HuH-7.5 (cell line): ENCODE data around the gene SLPI.

Source experiments
- DNase-seq: peaks from one replicate; pipeline ENCODE4 v3.0.0; 2011; ENCODE audit warnings: low spot score

SLPI gene

GRCh38 chr20:45269754-45270270, 15.4 kb upstream of the SLPI start:
- DNase-seq: no peak

DNA sequence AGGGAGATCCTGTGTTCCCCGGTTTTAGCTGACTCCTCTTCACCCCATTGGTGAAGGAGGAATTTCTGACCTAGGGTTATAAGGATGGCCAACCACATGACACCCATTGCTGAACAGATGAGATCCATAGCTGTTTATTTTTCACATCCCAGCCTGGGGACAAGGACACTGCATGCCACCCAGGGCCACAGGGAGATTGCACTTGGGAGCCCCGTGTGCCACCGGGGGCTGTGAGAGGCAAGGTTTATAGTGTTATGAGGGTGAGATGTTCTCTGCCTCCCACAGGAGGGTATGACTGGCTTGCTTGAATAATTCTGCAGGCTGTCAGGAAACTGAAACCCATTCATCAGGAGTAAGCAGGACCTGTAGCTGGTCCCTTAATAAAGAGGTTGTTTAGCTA, 14.7 kb upstream of the SLPI start:
- DNase-seq: no peak

DNA sequence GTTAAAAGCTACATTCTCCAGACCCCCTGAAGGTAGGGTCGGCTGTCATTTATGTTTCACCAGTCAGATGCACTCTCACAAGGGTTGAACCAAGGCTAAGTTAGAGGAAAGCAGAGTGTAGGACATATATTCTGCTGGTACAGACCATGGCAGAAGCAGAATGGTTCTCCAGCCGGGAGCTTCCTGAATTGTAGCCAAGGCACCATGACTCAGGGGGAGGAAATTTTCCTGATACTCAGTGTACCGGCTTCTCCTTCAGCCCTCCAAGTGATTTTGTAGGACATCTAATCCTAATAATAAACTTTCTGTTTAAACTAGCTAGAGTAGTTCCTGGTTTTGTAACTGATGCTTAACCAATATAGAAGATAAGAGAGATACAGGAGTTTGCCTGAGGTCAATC, 14.2 kb upstream of the SLPI start:
- no peak for DNase-seq

DNA sequence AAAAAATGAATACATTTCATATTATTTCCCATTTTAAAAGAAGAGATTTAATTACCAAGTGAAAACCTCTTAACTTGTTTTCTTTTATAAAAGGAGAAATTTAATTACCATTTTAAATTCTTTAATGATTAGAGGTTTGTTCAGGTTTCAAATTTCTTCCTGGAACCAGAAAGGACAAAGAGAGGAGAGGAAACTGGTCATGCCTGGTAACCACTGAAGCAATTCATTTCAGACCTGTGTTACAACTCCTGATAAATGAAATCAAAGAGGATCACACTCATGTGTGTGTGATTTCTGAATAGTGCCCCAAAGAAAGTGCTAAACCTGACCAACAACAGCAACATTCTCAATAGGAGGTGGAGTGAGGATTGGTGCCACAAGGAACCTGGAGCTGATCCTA, 12.6 kb upstream of the SLPI start:
- no peak for DNase-seq

DNA sequence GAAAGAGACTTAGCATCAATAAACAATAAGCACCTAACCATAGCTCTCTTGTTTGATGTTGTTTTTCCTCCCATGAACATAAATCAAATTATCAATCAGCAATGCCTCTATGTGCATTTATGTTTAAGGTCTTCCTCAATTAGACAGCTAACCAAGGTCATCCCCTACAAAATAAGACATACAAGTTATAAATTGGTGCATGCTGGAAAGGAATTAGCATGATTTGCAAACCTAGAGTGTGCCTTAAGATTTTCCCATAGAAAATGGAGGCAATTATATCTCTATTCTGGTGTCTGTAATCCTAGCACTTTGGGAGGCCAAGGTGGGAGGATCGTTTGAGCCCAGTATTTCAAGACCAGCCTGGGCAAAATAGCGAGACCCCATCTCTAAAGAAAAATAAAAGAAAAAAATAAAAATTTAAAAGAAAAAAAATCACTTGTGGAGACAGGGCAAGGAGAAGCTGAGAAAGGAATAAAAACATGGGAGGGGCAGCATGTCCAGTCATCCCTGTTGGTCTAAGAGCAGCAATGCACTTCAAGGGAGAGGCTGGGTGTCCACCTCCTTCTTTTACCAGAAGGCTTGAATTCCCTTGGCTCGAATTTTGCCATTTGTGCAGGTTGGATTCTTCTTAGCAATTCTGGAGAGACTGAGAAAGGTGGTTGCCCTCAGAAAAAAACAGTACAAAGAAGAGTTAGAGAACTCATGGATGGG, 9.3 kb upstream of the SLPI start:
- DNase-seq: no peak

DNA sequence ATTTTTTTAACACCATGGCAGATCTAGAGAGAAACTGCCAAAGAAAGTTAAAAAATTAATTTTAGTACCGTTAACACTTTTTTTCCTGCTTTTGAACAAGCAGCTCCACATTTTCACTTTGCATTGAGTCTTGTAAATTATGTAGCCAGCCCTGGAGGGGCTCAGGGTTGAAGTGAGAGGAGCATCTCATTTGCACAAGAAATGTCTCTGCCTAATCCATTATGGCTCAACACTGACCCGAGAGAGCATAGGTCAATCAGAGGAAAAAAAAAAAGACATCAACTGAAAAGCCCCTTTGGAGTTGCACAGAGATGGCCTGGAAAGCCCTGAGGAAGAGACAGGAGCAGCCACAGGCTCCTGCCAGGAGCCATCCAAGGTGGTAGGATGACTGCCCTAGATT, 4.3 kb upstream of the SLPI start:
- DNase-seq: no peak

DNA sequence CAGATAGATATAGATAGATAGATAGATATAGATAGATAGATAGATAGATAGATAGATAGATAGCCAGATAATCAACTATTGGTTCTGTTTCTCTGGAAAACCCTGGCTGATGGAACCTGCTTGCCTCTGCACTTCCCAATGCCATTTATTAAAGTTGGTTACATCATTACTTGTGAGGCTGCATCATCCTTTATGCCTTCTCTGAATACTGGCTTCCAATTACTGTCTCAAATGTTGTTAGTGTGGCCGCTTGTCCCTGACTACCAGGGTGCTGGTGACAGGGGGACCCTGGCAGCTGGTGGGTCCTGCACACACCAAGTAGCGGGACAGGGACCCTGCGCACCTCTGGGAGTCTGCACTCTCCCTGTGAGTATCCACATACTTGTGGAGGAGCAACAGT, 3.9 kb upstream of the SLPI start:
- DNase-seq: no peak

- no peak for DNase-seq
Observed at GRCh38 chr20:45257711-45258110, 3.3 kb upstream of the SLPI start.

DNA sequence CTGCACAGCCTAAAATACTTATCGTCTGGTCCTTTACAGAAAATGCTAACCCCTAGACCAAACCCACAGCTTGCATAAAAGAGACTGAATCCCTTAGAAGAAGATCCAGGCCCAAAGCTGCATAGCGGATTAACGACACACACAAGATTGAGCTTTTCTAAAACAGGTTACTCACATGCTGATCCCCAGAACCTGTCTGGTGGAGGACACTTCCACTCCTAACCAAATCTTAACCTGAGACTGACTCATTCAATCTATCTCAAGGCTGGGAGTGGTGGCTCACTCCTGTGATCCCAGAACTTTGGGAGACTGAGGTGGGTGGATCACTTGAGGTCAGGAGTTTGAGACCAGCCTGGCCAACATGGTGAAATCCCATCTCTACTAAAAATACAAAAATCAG, 2.8 kb upstream of the SLPI start:
- no peak for DNase-seq

GRCh38 chr20:45253261-45253660, 1.1 kb downstream of the SLPI start:
- no peak for DNase-seq

DNA sequence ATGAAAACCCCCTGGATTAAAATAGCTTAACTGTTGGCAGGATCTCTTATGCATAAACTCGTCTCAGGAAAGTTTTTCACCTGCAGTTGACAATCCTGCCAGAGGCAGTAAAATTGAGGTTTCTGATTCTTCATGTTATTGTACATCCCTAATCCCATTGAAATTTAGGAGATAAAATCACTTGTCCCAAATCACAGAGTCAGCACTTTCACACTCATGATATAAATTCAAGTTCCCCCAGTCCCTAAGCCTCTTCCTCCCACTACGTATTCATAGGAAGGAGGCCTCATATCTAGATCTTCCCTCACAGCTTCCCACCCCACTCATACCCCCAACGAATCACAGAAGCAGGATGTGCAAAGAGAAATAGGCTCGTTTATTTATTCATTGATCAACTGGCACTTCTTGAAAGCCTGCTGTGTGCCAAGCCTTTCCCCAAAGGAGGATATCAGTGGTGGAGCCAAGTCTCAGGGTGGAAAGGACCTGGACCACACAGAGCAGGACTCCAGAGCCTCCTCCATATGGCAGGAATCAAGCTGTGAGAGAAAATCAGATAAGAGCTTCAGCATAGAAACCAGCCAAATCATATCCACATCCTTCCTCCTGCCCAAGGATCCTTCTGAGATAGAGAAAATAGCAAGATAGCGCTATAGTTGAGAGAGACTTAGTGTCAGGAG, 2.3 kb downstream of the SLPI start:
- no peak for DNase-seq

DNA sequence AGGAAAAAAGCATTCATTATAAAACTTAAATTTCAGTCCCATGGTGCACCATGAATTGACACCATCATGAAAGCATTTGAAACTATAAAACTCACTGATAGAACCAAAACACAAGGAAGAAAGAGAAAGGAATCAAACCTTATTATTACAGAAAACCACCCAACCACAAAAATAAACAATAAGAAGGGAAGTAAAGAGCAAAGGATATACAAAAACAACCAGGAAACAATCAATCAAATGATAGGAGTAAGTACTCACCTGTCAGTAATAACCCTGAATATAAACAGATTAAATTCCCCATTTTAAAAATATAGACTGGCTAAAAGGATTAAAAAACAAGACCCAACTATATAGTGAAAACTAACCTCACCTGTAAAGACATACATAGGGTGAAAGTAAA, 5.8 kb downstream of the SLPI start:
- no peak for DNase-seq

DNA sequence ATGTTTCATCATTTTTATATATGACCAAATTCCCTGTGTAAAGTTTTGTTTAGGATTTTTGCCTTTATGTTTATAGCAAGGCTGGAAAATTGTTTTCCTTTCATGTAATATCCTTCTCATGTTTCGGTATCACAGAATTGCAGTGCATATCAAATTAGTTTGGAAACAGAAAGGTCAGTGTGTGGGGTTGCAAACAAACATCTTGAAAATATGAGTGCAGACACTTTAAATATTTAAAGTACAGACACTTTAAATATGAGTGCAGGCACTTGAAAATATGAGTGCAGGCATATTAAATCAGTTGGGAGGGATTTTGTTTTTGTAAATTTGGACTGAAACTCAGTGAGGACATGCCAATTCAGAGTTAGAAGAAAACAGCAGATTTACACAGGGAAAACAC, 6.5 kb downstream of the SLPI start:
- no peak for DNase-seq

- DNase-seq: no peak
Observed at GRCh38 chr20:45246109-45246508, 8.3 kb downstream of the SLPI start.

- DNase-seq: no peak
Observed at GRCh38 chr20:45238139-45238538, 16.2 kb downstream of the SLPI start.

DNA sequence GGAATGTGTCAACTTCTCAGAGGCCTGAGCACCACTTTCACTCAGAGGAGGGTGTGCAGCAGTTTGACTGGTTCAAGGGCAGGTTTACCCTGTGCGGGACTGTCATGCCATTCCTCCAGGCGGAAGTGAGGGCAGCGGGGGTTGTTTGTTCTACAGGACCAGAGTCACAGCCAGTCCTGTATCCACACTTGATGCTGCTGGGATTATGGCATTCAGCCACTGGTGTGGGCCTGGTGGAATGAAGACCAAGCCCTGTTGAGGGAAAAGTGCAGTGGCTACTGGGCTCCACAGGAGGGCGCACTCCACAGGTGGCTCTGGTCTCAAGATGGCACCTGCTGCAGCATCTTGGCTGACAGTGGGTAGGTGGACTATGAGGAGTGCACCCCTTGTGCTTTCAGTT, 18.4 kb downstream of the SLPI start:
- DNase-seq: no peak

DNA sequence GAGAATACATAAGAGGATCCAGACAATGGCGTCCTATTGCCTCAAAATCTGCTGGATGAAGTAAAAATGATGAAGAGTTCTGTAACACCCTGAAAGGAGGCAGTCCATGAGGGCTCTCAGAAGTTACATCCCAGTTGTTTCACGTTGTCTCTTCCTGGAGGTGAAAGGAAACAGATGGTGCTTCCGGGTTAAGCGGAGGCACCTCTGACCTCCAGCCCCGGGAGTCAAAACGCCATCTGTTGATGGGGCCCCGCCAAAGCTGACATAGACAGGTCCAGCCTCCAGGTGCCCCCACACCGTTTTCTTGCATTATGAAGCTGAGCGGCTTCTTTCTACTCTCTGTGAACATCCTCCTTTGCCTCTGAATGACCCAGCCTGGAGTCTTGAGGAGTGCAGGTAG, 23.7 kb downstream of the SLPI start:
- no peak for DNase-seq

- no peak for DNase-seq
Observed at GRCh38 chr20:45229264-45230056, 24.9 kb downstream of the SLPI start.

GRCh38 chr20:45226287-45226686, 28.1 kb downstream of the SLPI start:
- DNase-seq: no peak

DNA sequence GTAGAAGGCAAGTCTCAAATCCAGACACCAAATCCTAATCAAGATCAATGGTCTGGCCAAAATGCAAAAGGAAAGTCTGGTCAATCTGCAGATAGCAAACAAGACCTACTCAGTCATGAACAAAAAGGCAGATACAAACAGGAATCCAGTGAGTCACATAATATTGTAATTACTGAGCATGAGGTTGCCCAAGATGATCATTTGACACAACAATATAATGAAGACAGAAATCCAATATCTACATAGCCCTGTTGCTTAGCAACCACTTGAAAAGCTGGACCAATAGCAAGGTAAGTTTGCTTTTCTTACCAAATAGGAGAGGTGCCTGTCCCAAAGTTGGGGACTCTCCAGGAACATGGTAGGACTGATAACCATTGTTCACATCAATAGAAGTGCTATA, 31.2 kb downstream of the SLPI start:
- no peak for DNase-seq

GRCh38 chr20:45221076-45221475, 33.3 kb downstream of the SLPI start, which contains the start of gene SEMG2:
Gene SEMG2, plus strand, starts transcription at chr20:45221373. Its CDS starts 17 bp downstream, at chr20:45221390.
- no peak for DNase-seq

GRCh38 chr20:45218636-45219035, 35.7 kb downstream of the SLPI start:
- DNase-seq: no peak

- no peak for DNase-seq
Observed at GRCh38 chr20:45218124-45218523, 36.2 kb downstream of the SLPI start.
